ENCODE data around the gene PROCA1. TPM values are rescaled to one million over a fixed set of nuclear protein-coding genes. Genes with fewer than 3 reads are reported as not detected.
"Not testable (repeated sequence)": the region's sequence is repeated elsewhere in the genome, so short reads cannot be mapped to it uniquely, and the experiment has no call there.

PROCA1 gene
- total RNA-seq, 1 donor from 2014 or later = 1.1 TPM

GRCh38 chr17:28669918-28670317 lies 41.8 kb downstream of the PROCA1 start:
- DNase-seq (ENCODE audit: low spot score) = no peak

GRCh38 chr17:28667870-28668269 lies 43.8 kb downstream of the PROCA1 start:
- DNase-seq (ENCODE audit: low spot score) = no peak

GRCh38 chr17:28665994-28666393 lies 45.7 kb downstream of the PROCA1 start:
- DNase-seq (ENCODE audit: low spot score) = no peak

- no peak for DNase-seq (ENCODE audit: low spot score)
Observed at GRCh38 chr17:28663723-28664122, 48.0 kb downstream of the PROCA1 start.

GRCh38 chr17:28662527-28662829 lies 49.2 kb downstream of the PROCA1 start:
- no peak for DNase-seq (ENCODE audit: low spot score)

GRCh38 chr17:28661635-28662526 lies 49.8 kb downstream of the PROCA1 start, which contains the start of the genes SDF2 and SUPT6H:
Gene SDF2 (minus strand): TSS chr17:28661906. CDS start chr17:28661876, 30 bp downstream.
Gene SUPT6H (plus strand): TSS chr17:28662205. CDS start chr17:28673402, 11,197 bp downstream.
- peak; percentile 92 for DNase-seq (ENCODE audit: low spot score)

- not testable (repeated sequence) for DNase-seq (ENCODE audit: low spot score)
Observed at GRCh38 chr17:28659497-28659881, 52.2 kb downstream of the PROCA1 start.

- not testable (repeated sequence) for DNase-seq (ENCODE audit: low spot score)
Observed at GRCh38 chr17:28658766-28659496, 52.8 kb downstream of the PROCA1 start.

- DNase-seq (ENCODE audit: low spot score) = not testable (repeated sequence)
Observed at GRCh38 chr17:28658342-28658741, 53.3 kb downstream of the PROCA1 start.

- no peak for DNase-seq (ENCODE audit: low spot score)
Observed at GRCh38 chr17:28657756-28658155, 53.9 kb downstream of the PROCA1 start.

GRCh38 chr17:28655160-28655559 lies 56.5 kb downstream of the PROCA1 start:
- DNase-seq (ENCODE audit: low spot score) = no peak

Other genes with a start within 250 kb of the PROCA1 start
- 0.62 TPM for gene SLC13A2, start 238.2 kb downstream of the PROCA1 start, total RNA-seq
- 1.5 TPM for gene FOXN1, start 205.5 kb downstream of the PROCA1 start, total RNA-seq
- gene UNC119, start 159.3 kb downstream of the PROCA1 start, total RNA-seq = 37.5 TPM
- 52.9 TPM for gene PIGS, start 140.4 kb downstream of the PROCA1 start, total RNA-seq
- gene ALDOC, start 135.0 kb downstream of the PROCA1 start, total RNA-seq = 15.7 TPM
- 8.5 TPM for gene SPAG5, start 112.9 kb downstream of the PROCA1 start, total RNA-seq
- 27.5 TPM for gene RSKR, start 97.7 kb downstream of the PROCA1 start, total RNA-seq
- gene BLTP2, start 66.7 kb downstream of the PROCA1 start, total RNA-seq = 210 TPM
- gene SDF2, start 50.0 kb downstream of the PROCA1 start, total RNA-seq = 49.2 TPM
- gene SUPT6H, start 49.7 kb downstream of the PROCA1 start, total RNA-seq = 96.9 TPM
- 82.9 TPM for gene RAB34, start 6.0 kb upstream of the PROCA1 start, total RNA-seq
- gene RPL23A, start 8.1 kb upstream of the PROCA1 start, total RNA-seq = 1,937 TPM
- gene TLCD1, start 14.3 kb upstream of the PROCA1 start, total RNA-seq = 18.1 TPM
- gene NEK8, start 16.9 kb upstream of the PROCA1 start, total RNA-seq = 14.9 TPM
- gene TRAF4, start 32.1 kb upstream of the PROCA1 start, total RNA-seq = 186 TPM
- 28.8 TPM for gene FAM222B, start 130.9 kb upstream of the PROCA1 start, total RNA-seq
- gene ERAL1, start 143.1 kb upstream of the PROCA1 start, total RNA-seq = 40.3 TPM
- gene FLOT2, start 185.8 kb upstream of the PROCA1 start, total RNA-seq = 255 TPM
- 27.3 TPM for gene DHRS13, start 191.2 kb upstream of the PROCA1 start, total RNA-seq
- gene PHF12, start 239.6 kb upstream of the PROCA1 start, total RNA-seq = 69.4 TPM

All from ureter (tissue), 1 donor.